HUES6 (cell line): ENCODE data around the gene DIS3L2.

Experiments
- H3K27ac ChIP-seq: 2 replicates; pipeline ENCODE4 v1.7.0; 2013; ENCODE audit warnings: low read depth, mild to moderate bottlenecking, low read length, inconsistent platforms
- H3K27me3 ChIP-seq: 2 replicates; pipeline ENCODE4 v1.6.1; 2013; ENCODE audit warnings: low read length; ENCODE audit not compliant: control insufficient read depth, insufficient read depth
- H3K36me3 ChIP-seq: 2 replicates; pipeline ENCODE4 v1.6.1; 2013; ENCODE audit warnings: low read length; ENCODE audit not compliant: control insufficient read depth, insufficient read depth
- H3K4me1 ChIP-seq: 2 replicates; pipeline ENCODE4 v1.6.1; 2013; ENCODE audit warnings: low read length; ENCODE audit not compliant: control insufficient read depth, insufficient read depth
- H3K4me3 ChIP-seq: 2 replicates; pipeline ENCODE4 v1.5.1; 2013; ENCODE audit warnings: low read depth, low read length
- H3K9ac ChIP-seq: one replicate; pipeline ENCODE4 v1.6.1; 2013; ENCODE audit warnings: mild to moderate bottlenecking, low read length
- H3K9me3 ChIP-seq: 2 replicates; pipeline ENCODE4 v1.6.1; 2013; ENCODE audit warnings: low read depth, low read length; ENCODE audit not compliant: control insufficient read depth, insufficient read depth

The DIS3L2 gene

DNA sequence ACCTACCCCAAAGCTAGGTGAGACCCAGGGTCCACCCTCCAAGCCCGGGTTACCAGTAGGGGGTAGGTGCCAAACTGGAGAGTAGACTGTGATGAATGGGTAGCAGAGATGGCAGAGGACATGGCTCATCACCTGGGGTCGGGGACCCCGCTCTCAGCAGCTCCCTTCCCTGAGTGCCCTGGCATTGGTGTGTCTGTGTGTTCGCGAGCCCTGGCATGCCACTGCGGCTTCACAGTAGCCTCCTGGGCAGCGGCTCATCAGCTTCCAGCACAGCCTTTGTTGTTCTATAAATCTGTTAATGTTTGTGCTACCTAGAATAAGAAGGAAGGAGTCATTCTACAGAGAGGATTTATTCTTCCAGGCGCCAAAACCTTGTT lies 354.4 kb downstream of the DIS3L2 start:
- Histone ChIP-seq H3K9me3 (peaks cover 16% of the 10 kb centered on the region), H3K36me3 (no peaks in the 10 kb centered on the region), H3K27ac (no peak overlapping the region), H3K4me1 (no peaks in the 10 kb centered on the region; the same call in 1 of the 2 replicates), H3K4me3 (no peak overlapping the region), H3K9ac (no peak overlapping the region), H3K27me3 (no peaks in the 10 kb centered on the region)

GRCh38 chr2:232316461-232317330 lies 355.2 kb downstream of the DIS3L2 start:
- H3K27ac ChIP-seq, result no peak overlapping the region
- H3K4me3 ChIP-seq, result no peak overlapping the region
- H3K9me3 ChIP-seq, result peaks cover 16% of the 10 kb centered on the region
- H3K36me3 ChIP-seq, result no peaks in the 10 kb centered on the region
- no peak overlapping the region for H3K9ac ChIP-seq
- no peaks in the 10 kb centered on the region for H3K27me3 ChIP-seq
- peaks cover 7% of the 10 kb centered on the region; the same call in 1 of the 2 replicates for H3K4me1 ChIP-seq

- no peak overlapping the region for H3K4me3 ChIP-seq
- peaks cover 8% of the 10 kb centered on the region; the same call in 1 of the 2 replicates for H3K4me1 ChIP-seq
- no peaks in the 10 kb centered on the region for H3K36me3 ChIP-seq
Observed at GRCh38 chr2:232318169-232318855, 356.8 kb downstream of the DIS3L2 start.

DNA sequence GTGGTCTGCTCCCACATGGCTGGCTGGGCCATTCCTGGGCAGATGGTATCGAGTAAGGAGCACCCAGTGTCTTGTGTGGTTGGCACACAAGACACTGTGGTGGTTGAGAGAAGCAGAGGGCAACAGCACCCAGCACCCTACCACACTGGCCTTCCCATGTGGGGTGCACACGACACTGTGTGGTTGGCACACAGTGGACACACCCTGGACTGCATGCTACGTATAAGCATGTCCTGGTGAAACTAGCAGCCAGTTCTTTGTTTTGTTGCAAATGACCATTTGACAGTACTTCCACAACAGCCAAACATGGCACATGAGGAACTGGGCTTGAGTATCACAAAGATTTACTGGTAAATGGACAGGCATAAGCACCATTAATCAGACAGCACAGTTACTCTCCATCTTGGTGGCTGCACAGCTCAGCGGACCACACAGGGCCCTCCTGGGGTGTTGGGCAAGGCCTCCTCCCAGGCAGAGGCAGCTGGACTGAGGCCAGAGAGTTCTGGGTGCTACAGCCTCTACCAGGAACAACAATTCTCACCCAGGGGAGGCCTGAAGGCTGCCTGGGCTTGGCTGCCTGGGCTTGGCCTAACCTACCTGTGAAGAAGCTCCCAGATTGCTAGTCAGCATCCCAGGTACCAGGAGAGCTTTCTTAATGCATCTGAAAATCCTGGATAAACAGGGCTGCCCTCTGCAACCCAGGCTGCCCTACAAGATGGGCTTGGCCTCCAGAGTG lies 357.7 kb downstream of the DIS3L2 start:
- H3K4me1 ChIP-seq, result peaks cover 8% of the 10 kb centered on the region; the same call in 1 of the 2 replicates
- no peaks in the 10 kb centered on the region for H3K36me3 ChIP-seq
- no peak overlapping the region for H3K27ac ChIP-seq
- no peak overlapping the region for H3K9ac ChIP-seq
- no peaks in the 10 kb centered on the region for H3K9me3 ChIP-seq
- no peaks in the 10 kb centered on the region for H3K27me3 ChIP-seq
- H3K4me3 ChIP-seq, result no peak overlapping the region

More at GRCh38 chr2:232318169-232318855, 356.8 kb downstream of the DIS3L2 start:
- H3K27me3 ChIP-seq, result no peaks in the 10 kb centered on the region
- H3K27ac ChIP-seq, result no peak overlapping the region
- no peak overlapping the region for H3K9ac ChIP-seq
- peaks cover 6% of the 10 kb centered on the region for H3K9me3 ChIP-seq

GRCh38 chr2:232319803-232320442 lies 358.4 kb downstream of the DIS3L2 start:
- no peaks in the 10 kb centered on the region for H3K27me3 ChIP-seq
- no peaks in the 10 kb centered on the region for H3K9me3 ChIP-seq
- peaks cover 8% of the 10 kb centered on the region; the same call in 1 of the 2 replicates for H3K4me1 ChIP-seq
- no peaks in the 10 kb centered on the region for H3K36me3 ChIP-seq
- no peak overlapping the region for H3K4me3 ChIP-seq
- no peak overlapping the region for H3K27ac ChIP-seq
- H3K9ac ChIP-seq, result no peak overlapping the region

- Histone ChIP-seq H3K9ac (no peak overlapping the region), H3K27me3 (no peaks in the 10 kb centered on the region), H3K4me3 (no peak overlapping the region), H3K9me3 (no peaks in the 10 kb centered on the region), H3K27ac (no peak overlapping the region), H3K4me1 (peaks cover 8% of the 10 kb centered on the region; the same call in 1 of the 2 replicates), H3K36me3 (no peaks in the 10 kb centered on the region)
Observed at GRCh38 chr2:232320443-232320803, 358.9 kb downstream of the DIS3L2 start.

DNA sequence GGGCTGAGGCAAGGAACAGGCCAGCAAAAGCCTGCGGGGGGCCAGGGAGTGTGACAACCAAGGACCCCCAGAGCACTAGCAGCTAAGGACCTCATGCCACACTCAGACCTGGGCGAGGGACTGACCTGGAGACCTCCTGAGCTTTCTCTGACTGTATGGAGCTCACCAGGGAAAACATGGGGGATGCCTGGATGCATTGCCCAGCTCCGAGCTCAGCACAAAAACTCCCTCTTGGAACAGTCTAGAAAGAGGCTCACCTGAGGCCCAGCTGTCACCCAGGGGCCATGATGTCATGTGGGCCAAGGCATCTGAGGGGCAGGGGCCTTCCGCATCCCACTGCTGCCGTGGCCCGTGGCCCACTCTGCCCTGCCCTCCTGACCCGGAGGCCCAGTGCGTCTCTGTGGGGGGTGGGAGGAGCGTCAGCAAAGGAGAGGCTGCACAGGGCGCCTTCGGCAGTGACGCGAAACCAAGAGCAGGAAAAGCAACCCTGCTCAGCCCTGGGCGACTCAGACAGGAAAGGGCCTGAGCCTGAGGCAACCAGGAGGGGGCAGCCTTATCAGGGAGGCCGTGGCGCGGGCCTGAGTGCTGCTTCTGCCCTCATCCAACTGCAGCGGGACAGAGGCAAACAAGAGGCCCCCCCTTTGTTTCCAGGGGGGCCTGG lies 359.8 kb downstream of the DIS3L2 start:
- peaks cover 12% of the 10 kb centered on the region; the same call in 1 of the 2 replicates for H3K4me1 ChIP-seq
- H3K4me3 ChIP-seq, result no peak overlapping the region
- H3K27me3 ChIP-seq, result no peaks in the 10 kb centered on the region
- peak overlapping the region; percentile 10 for H3K9ac ChIP-seq
- H3K9me3 ChIP-seq, result no peaks in the 10 kb centered on the region
- H3K27ac ChIP-seq, result no peak overlapping the region
- no peaks in the 10 kb centered on the region for H3K36me3 ChIP-seq

DNA sequence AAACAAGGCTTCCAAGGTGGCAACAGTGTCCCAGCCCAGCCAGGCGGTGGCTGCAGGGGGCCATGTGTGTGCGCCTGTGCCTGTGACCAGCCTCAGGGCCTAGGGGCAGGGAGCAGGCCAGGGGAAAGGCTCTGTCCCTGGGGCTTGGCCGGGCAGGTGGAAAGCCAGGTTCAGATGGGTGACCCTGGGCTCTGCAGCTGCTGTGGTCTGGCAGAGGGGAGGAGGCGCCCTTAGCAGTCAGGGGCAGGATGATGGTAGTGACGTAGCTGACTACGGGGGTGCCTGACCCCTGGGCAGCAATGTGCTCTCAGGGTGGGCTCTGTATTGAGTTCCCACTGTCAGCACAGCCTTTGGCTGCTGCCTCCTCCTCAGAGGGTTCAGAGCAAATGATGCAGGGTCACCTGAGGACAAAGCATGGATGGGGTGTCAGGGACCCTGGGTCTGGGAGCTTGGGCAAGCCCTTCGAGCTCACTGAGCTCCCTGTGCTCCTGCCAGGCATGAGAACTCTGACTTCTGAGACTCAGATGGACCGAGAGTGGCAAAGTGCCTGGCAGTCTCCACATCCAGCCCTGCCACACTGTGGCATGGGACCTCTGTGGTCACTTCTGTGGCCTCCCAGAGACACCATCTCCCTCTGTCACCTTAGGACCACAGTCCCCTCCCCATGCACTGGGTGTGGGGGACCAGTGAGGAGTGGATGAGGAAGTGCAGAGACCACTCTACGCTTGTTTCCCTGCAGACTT lies 360.5 kb downstream of the DIS3L2 start:
- H3K4me3 ChIP-seq, result no peak overlapping the region
- no peaks in the 10 kb centered on the region for H3K36me3 ChIP-seq
- H3K9me3 ChIP-seq, result no peaks in the 10 kb centered on the region
- no peaks in the 10 kb centered on the region for H3K27me3 ChIP-seq
- H3K4me1 ChIP-seq, result peaks cover 12% of the 10 kb centered on the region; the same call in 1 of the 2 replicates
- no peak overlapping the region for H3K27ac ChIP-seq
- H3K9ac ChIP-seq, result no peak overlapping the region

DNA sequence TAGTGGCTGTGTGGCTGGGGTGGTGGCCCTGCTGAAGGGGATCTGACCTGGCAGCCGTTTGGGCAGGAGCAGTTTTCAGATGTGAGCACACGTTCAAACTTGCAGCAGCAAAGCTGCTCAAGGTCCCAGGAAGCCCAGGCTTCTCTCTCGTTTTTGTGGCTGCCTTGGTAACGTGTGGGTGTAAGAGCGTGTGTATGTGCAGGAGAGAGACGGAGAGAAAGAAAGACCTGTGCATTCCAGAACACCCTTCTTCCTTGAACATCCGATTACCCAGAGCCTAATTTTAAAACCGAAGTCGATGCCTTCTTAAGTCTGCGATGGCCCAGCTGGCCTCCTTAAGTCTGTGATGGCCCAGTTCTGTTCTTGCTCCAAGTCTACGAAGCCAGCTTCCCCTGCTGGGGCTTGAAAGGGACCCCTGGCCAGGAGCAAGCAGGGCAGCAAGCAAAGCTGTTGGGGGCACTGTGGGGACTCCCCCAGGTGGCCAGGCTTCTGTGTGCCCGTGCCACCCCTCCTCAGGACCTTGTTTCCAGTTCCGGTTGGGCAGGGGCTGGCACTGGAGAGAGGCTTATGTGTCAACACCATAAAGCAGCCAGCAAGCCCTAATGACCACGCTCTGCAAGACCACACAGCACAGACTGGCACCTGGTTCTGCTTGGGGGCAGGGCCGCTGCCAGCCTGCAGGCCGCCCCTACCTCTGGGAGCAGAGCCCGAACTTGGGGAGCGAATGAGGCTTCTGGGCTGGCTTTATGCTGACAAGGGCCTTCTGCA lies 361.2 kb downstream of the DIS3L2 start:
- H3K9ac ChIP-seq, result no peak overlapping the region
- peaks cover 12% of the 10 kb centered on the region; the same call in 1 of the 2 replicates for H3K4me1 ChIP-seq
- H3K27ac ChIP-seq, result no peak overlapping the region
- H3K9me3 ChIP-seq, result no peaks in the 10 kb centered on the region
- H3K36me3 ChIP-seq, result no peaks in the 10 kb centered on the region
- no peak overlapping the region for H3K4me3 ChIP-seq
- no peaks in the 10 kb centered on the region for H3K27me3 ChIP-seq
